ENCODE measurements around the gene MED25. TPM values are rescaled to one million over a fixed set of nuclear protein-coding genes. Genes with fewer than 3 reads are reported as not detected.
A peak's percentile ranks its signal among the peaks of the same experiment; 100 is the strongest.
"Not testable (repeated sequence)": the region's sequence is repeated elsewhere in the genome, so short reads cannot be mapped to it uniquely, and the experiment has no call there.

The MED25 gene
- polyA plus RNA-seq, 12 donors, result 26.4 to 44.2 (median 29.5) TPM; not detected in 1

DNA sequence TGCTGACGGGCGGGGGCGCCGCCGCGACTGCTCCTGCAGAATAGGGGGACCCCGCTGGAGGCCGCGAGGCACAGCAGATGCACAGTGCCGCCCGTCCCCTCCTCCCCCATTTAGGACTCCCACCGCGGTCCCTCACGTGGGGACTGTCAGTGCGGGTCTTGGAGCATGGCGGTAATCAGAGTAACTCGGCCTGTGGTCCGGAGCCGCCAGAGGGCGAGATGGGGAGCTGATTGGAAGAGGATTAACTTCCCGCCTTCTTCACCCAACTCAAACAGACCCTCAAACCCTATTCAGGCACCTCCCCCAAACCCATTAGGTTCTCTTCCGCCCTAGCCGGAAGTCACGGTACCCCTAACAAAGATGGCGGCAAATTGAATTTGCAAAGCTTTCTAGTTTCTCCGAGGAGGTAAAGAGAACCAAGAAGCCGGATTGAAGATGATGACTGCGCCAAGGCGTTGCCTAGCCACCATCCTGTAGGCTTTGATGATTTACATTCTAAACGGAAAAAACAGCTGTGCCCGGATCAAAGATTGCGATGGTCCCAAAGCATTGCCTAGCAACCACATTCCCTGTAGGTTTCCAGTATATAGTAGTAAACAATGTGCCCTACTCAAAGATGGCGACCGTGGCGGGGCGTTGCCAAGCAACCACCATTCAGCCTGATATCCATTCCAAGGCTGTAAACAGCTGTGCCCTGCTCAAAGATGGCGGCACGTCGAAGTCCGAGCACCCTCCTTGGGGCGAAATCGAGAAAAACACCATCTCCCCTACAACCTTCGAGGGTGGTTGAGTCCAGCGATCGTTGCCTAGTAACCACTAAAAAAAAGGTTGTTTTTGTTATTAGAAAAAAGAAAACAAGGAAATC, 4.9 kb upstream of the MED25 start, which contains the start of gene FUZ:
FUZ (minus strand) TSS at position 296 of the 865 bp plus-strand sequence; CDS start at position 110, 186 bp downstream.
- DNase-seq, result peak; percentile 98

DNA sequence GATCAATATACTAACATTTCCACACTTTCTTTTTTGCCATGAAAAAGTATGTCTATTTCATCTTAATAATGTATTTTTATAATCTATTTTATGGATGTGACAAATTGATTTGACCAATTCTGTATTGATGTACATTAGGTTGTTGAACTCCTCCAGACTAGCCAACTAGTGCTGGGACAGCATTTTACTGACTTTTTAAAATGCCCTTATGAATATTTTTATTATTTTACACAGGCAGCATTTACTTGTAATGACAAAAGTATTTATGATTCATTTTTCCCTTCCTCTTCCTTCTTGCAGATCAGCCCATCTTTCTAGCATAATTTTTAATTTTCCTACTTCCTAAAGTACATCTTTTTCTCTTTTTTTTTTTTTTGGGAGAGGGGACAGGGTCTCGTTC, 4.1 kb upstream of the MED25 start:
- DNase-seq, result no peak

DNA sequence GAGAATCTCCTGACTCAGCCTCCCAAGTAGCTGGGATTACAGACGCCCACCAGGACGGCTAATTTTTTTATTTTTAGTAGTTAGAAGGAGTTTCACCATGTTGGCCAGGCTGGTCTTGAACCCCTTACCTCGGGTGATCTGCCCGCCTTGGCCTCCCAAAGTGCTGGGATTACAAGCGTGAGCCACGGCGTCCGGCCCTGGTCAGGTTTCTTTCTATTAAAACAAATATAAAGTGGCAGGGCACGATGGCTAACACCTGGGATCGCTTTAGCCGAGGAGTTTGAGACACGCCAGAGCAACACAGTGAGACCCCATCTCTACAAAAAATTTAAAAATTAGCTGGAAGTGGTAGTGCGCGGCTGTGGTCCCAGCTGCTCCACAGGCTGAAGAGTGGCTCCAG, 1.5 kb upstream of the MED25 start:
- DNase-seq, result no peak

DNA sequence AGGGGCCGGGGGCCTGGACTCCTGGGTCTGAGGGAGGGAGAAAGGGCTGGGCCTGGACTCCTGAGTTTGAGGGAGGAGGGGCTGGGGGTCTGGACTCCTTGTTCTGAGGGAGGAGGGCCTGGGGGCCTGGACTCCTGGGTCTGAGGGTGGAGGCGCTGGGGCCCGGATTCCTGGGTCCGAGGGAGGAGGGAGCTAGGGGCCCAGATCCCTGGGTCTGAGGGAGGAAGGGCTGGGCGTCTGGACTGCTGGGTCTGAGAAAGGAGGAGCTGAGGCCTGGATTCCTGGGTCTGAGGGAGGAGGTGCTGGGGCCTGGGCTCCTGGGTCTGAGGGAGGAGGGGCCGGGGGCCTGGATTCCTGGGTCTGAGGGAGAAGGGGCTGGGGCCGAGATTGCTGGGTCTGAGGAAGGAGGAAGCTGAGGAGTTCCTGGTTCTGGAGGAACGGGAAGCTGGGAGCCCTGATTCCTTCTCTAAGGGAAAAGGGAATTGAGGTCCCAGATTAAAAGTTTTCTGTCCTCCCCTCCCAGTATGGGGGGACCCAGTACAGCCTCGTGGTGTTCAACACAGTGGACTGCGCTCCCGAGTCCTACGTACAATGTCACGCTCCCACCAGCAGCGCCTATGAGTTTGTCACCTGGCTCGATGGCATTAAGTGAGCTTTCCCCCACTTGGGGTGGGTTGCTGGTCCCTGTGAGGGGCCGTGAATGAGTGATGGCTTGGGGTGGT, 721 bp downstream of the MED25 start:
- no peak for DNase-seq

DNA sequence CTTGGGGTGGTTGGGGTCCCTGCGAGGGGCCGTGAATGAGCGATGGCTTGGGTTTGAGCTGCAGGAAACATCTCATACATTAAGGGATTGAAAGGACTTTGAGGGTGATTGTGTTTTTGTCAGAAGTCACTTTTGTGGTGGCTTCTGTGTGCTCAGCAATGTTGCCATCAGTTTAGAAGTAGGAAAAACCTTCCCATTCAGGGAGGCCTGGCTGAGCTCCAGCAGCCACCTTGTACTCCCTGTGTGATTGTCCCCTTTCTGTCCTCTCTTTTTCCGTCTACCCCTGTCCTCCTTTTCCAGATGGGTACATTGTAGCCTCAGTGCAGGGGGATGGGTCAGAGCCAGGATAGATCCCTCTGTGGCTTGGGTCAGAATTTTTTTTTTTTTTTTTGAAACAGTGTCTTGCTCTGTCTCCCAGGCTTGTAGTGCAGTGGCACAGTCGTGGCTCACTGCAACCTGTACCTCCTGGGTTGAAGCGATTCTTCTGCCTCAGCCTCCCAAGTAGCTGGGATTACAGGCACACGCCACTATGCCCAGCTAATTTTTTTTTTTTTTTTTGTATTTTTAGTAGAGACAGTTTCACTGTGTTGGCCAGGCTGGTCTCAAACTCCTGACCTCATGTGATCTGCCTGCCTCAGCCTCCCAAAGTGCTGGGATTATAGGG, 1.5 kb downstream of the MED25 start:
- not testable (repeated sequence) for DNase-seq

DNA sequence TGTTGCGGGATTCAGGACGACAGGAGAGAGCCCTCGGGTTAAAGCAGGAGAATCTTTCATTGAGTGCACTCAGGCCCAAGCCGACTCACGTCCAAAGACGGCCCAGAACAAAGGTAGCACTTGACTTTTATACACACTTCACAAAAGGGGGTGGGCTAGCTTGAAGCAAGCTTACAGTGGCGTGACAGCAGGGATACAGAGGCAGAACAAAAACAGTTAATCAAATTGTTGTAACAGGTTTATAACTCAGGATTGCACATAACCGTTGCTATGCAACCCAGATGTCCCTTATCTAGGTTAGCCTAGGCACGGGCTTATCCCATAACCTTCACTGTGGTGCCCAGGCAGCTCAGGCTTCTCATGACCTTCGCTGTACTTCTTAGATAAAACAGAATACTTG, 2.0 kb downstream of the MED25 start:
- DNase-seq, result no peak

DNA sequence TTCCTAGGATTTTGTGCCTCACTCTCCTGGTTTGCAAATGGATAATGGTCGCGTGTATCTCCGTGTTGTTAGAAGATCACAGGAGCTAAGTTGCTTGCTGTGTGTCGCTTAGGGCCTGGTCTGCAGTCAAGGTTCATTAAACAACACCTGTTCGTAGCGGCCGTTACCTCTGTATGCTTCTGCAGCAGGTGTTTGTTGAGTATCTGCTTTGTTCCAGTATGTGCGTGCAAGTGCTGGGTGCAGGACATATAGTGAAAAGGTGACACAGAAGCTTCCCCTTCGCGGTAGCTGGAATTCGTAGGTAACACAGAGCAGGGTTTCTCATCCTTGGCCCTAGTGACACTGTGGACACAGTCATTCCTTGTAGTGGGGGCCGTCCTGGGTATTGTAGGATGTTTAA, 5.4 kb downstream of the MED25 start:
- no peak for DNase-seq

DNA sequence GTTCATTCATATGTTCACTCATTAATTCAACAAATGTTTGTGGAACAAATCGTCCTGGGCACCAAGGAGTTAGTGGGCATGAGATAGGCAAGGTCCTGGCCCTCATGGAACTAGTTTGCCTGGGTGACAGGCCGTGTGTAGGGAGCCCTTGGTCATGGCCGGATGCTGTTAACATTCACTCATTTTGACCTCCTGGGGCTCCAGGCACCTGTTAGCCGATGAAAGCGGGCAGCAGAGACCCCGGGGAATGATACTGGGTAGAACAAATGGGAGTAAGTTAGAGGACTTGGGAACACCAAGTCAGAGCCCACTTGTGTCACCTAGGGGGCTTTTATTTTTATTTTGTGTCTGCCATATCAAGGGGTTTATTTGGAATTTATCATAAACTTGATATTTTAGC, 6.6 kb downstream of the MED25 start:
- DNase-seq, result no peak

DNA sequence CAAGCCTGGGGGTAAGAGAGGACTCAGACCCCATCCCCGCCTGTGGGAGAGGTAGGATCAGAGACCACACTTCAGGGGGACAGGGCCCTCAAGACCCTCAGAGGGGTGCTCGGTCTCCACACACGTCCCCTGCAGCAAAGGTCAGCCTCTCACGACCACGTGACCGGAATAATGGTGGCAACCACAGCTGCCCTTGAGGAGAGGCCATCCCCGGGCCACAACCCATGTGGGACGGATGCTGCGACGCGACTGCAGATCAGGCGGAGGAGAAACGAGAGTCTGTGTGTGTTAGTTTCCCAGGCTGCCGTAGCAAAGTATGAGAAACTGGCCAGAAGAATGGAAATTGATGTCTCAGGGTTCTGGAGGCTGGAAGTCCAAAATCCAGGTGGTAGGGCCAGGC, 8.9 kb downstream of the MED25 start:
- DNase-seq, result no peak

DNA sequence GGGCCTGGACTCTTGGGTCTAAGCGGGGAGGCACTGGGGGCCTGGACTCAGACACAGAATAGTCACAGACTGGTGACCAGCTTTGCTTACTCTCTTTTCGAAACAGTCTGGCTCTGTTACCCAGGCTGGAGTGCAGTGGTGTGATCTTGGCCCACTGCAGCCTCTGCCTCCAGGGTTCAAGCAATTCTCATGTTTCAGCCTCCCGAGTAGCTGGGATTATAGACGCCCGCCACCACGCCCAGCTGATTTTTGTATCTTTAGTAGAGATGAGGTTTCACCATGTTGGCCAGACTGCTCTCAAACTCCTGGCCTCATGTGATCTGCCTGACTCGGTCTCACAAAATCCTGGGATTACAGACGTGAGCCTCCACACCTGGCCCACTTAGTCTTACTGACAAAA, 11.1 kb downstream of the MED25 start:
- DNase-seq, result no peak

DNA sequence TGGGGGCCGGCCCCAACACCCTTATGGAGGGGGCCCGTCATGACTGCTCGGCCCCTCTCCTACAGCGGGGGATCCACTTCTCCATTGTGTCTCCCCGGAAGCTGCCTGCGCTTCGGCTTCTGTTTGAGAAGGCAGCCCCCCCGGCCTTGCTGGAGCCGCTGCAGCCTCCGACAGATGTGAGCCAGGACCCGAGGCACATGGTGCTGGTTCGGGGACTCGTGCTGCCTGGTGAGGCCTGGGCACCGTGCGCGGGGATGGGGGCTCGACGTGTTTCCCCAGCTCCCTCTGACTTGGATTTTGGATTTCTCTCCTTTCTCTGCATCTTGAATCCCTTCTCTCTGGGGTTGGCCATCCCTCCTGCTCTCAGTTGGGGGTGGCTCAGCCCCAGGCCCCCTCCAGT, 11.6 kb downstream of the MED25 start:
- no peak for DNase-seq

DNA sequence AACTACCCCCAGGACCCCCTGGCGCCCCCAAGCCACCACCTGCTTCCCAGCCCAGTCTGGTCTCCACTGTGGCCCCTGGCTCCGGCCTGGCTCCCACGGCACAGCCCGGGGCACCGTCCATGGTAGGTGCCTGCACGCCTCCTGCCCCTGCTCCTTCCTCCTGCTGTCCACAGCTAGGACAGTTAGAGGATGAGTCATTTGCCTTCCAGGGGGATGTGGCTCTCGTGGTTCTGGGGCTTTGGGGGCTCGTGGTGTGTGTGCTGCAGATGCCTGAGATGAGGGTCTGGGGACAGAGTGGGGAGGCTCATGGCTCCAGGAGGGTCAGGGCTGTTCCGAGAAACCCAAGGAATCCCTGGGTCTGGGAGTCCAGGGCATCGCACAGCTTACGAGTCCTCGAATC, 12.7 kb downstream of the MED25 start:
- DNase-seq, result no peak

DNA sequence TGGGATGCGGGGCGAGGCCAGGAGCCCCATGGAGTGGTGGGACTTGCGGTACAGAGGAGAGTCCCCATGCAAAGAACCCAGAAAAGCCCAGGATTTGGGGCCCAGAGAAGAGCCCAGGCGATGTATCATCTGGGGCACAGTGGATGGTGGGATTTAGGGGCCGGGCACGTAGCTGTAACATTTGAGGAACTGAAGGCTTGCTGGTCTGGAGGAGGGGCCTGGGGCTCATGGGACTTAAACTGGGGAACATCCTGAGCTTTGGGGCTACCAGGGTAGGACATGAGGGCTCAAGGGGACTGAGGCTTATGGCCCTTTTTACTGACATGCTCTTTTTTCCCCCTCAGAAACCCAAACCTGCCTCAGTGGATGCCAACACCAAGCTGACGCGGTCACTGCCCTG, 13.5 kb downstream of the MED25 start:
- no peak for DNase-seq

DNA sequence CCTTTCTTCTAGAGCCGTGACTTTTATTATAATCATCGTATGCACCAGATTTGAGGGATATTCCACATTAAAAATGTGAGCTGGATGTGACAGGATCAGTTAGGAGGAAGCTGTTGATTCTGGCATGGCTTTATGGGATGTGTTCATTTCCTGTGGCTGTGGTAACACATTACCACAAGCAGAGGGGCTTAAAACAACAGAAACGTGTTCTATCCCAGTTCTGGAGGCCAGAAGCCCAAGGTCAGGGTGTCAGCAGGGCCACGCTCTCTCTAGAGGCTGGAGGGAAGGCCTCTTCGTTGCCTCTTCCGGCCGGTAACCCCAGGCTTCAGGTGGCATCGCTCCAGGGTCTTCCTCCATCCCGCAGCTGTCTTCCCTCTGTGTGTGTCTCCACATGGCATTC, 14.5 kb downstream of the MED25 start:
- no peak for DNase-seq

DNA sequence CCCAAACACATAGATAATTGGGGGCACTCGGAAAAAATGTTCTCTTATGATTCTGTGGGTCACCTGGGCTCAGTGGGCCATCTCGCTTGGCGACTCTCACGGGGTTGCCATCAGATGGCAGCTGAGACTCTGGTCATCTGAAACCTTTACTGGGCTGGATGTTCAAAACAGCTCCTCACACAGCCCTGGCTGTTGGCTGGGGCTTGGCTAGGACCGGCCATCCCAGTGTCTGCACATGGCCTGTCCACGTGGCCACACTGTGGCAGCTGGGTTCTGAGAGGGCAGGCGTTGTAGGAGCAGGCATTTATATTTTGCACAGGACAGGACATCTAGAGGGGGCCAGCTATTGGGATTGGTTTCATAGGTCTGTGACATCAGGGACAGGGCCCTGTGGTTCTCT, 15.5 kb downstream of the MED25 start:
- no peak for DNase-seq

DNA sequence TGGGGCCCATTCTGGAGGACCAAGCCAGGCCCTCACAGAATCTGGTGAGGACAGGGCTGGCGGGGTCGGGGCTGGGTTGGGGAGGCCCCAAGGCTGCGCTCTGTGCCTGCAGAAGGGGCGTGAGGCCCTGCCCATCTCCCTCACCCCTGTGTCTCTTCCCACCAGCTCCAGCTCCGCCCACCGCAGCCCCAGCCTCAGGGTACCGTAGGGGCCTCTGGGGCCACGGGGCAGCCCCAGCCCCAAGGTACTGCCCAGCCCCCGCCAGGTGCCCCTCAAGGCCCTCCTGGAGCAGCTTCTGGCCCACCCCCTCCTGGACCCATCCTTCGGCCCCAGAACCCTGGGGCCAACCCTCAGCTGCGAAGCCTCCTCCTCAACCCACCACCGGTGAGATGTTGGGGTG, 17.5 kb downstream of the MED25 start:
- no peak for DNase-seq

DNA sequence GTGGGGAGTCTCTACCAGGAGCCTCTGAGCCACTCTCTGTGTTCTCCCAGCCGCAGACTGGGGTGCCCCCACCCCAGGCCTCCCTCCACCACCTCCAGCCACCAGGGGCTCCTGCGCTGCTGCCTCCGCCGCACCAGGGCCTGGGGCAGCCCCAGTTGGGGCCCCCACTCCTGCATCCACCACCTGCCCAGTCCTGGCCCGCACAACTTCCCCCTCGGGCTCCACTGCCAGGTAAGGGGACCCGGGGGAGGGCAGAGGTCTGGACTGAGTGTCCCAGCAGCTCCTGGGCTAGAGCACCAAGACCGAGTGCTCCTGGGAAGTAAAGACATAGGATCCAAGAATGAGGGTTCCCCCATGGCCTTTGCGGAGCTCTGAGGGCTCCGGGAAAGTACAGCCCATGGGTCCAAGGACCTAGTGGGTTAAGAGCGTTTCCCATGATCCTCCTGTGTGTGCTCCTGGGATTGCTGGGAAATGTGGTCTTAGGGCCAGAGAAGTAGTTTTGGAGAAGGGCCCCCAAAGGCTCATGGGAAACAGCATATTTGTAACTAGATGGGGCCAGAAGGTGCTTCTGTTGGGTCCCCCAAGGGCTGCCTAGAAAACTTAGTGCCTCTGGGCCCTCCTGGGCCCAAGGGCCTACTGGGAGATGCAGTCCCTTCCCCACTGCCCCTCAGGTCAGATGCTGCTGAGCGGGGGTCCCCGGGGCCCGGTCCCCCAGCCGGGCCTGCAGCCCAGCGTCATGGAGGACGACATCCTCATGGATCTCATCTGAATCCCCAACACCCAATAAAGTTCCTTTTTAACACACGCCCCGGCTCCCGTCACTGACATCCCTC, 18.3 kb downstream of the MED25 start:
- no peak for DNase-seq

DNA sequence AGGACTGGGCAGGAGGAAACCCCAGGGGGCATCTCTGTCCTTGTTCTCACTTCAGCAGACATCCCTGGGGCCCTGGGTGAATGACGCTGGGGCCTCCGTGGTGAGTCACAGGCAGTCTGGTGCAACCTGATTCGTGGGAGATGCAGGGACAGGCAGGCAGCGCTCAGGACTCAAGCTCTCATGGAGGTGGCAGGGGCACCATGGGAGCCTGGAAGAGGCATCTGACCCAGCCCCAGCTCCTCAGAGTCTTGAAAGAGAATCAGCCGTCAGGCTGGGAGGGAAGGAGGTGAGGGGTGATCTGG, 18.9 kb downstream of the MED25 start:
- no peak for DNase-seq

DNA sequence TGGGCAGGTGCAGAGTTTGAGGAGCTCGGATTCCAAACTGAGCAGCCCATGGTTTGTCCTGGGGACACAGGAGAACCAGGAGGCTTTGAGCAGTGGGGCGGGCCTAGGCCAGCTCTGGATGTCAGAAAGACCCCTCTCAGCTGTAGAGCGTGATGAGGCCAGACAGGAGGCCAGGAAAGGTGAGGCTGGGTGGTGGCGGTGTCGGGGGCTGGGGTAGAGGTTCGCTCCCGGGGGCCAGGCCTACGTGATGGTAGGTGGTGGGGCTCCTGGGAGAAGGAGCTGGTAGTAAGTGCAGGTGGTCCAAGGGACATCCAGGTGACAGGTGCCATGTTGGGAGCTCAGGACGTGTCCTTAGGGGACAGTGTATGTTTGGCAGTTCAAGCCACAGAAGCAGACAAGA, 19.3 kb downstream of the MED25 start:
- no peak for DNase-seq

DNA sequence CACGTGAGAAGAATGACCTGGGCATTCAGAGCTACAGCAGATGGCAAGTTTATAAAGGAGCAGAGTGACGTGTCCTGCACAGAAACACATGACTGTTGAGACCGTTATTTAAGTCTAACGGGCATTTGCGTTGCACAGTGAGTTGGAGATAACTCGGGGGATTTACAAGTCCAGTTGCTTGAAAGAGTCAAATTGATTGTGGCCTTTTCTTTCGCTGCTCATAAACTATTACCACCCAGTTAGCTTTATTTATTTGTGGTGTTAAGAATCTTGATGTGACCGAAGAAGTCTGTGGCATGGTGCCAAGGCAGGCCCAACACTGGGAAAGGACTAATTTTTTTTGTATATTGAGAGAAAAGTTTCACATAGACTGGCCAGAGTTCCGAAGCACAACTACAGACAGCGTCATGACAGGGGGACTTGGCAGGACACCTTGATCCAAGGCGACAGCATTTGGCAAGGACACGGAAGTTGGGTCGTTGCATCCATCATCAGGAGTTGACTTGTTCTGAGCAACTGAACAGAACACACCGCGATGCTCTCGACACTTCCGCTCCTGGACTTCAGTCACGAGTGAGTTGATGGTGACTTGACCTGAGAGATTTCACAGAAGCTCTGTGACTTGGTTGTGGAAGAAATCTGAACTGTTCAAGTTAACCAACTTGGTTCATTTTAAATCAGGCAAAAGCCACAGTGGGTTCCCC, 20.9 kb downstream of the MED25 start:
- no peak for DNase-seq

DNA sequence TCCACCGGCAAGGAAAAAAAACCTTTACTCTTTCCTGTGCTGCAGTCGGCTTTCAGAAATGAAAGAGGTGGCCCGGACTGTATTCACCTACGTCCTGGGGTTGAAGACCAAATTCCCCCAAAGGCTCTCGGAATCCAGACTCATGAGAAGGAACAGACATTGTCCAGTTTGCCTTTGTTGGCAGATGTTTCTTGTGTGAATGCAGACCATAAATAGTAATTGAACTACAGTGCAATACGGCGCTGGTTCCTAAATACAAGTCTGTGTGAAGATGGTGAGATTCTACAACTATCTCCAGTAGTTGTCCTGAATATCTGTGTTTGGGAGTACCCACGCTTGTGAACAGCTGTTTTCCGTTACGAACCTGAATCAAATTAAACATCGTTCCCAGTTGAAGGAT, 21.6 kb downstream of the MED25 start:
- DNase-seq, result no peak

Measured in muscle of arm (tissue), 12 donors.